Ishikawa (cell line): ENCODE measurements around the gene TDP2.

Experiments
- CEBPB ChIP-seq: IDR thresholded peaks from 2 replicates; pipeline ENCODE4 v1.6.1; 2012
- CREB1 ChIP-seq: IDR thresholded peaks from 2 replicates; pipeline ENCODE4 v1.6.1; 2012; ENCODE audit warnings: low read depth
- EGR1 ChIP-seq: IDR thresholded peaks from 2 replicates; pipeline ENCODE4 v1.6.1; 2012
- EP300 ChIP-seq: IDR thresholded peaks from 2 replicates; pipeline ENCODE4 v1.6.1; 2012; ENCODE audit warnings: borderline replicate concordance
- FOXM1 ChIP-seq: IDR thresholded peaks from 2 replicates; pipeline ENCODE4 v1.6.1; 2012; ENCODE audit warnings: low read depth, borderline replicate concordance
- MAX ChIP-seq: IDR thresholded peaks from 2 replicates; pipeline ENCODE4 v1.6.1; 2012
- NFIC ChIP-seq: IDR thresholded peaks from 2 replicates; pipeline ENCODE4 v1.6.1; 2012
- RAD21 ChIP-seq: IDR thresholded peaks from 2 replicates; pipeline ENCODE4 v1.6.1; 2012; ENCODE audit warnings: low read depth
- REST ChIP-seq: IDR thresholded peaks from 2 replicates; pipeline ENCODE4 v1.6.1; 2012; ENCODE audit warnings: low read depth, mild to moderate bottlenecking
- TAF1 ChIP-seq: IDR thresholded peaks from 2 replicates; pipeline ENCODE4 v1.6.1; 2012; ENCODE audit warnings: low read depth, mild to moderate bottlenecking
- TCF12 ChIP-seq: IDR thresholded peaks from 2 replicates; pipeline ENCODE4 v1.6.1; 2012; ENCODE audit warnings: low read depth
- TEAD4 ChIP-seq: IDR thresholded peaks from 2 replicates; pipeline ENCODE4 v1.6.1; 2012
- USF1 ChIP-seq: IDR thresholded peaks from 2 replicates; pipeline ENCODE4 v1.6.1; 2012
- YY1 ChIP-seq: IDR thresholded peaks from 2 replicates; pipeline ENCODE4 v1.6.1; 2012; ENCODE audit warnings: low read depth
- ZBTB7A ChIP-seq: IDR thresholded peaks from 2 replicates; pipeline ENCODE4 v1.6.1; 2012; ENCODE audit warnings: low read depth

Gene TDP2

GRCh38 chr6:24660105-24660504 is 6.6 kb downstream of the TDP2 start:
- TF ChIP-seq TCF12: no peak
- TF ChIP-seq RAD21: no peak
- no peak for TF ChIP-seq EP300
- no peak for TF ChIP-seq FOXM1
- TF ChIP-seq TAF1: no peak
- TF ChIP-seq CEBPB: no peak
- TF ChIP-seq REST: no peak
- no peak for TF ChIP-seq MAX
- TF ChIP-seq ZBTB7A: no peak
- TF ChIP-seq YY1: no peak
- no peak for TF ChIP-seq CREB1
- no peak for TF ChIP-seq USF1
- TF ChIP-seq TEAD4: no peak
- no peak for TF ChIP-seq EGR1
- TF ChIP-seq NFIC: no peak

GRCh38 chr6:24659561-24659960 is 7.1 kb downstream of the TDP2 start:
- TF ChIP-seq FOXM1 (no peak), TCF12 (no peak), REST (no peak), ZBTB7A (no peak), USF1 (no peak), CREB1 (no peak), YY1 (no peak), TEAD4 (no peak), NFIC (no peak), CEBPB (no peak), RAD21 (no peak), EP300 (no peak), EGR1 (no peak), MAX (no peak), TAF1 (no peak)

- no peak for TF ChIP-seq TEAD4
- TF ChIP-seq NFIC: no peak
- TF ChIP-seq CEBPB: no peak
- no peak for TF ChIP-seq USF1
- no peak for TF ChIP-seq MAX
- no peak for TF ChIP-seq RAD21
- TF ChIP-seq TCF12: no peak
- no peak for TF ChIP-seq CREB1
- TF ChIP-seq EP300: no peak
- no peak for TF ChIP-seq YY1
- no peak for TF ChIP-seq EGR1
These were observed 7.8 kb downstream of the TDP2 start for GRCh38 chr6:24658573-24659560.

- no peak for TF ChIP-seq USF1
- no peak for TF ChIP-seq CEBPB
- TF ChIP-seq FOXM1: no peak
- TF ChIP-seq YY1: no peak
These were observed 11.5 kb downstream of the TDP2 start for GRCh38 chr6:24655215-24655614.

- TF ChIP-seq TEAD4 (no peak), TCF12 (no peak), EGR1 (no peak), USF1 (no peak), NFIC (no peak), RAD21 (no peak), CREB1 (no peak), TAF1 (no peak), YY1 (no peak), REST (no peak), EP300 (no peak), ZBTB7A (no peak), MAX (no peak), CEBPB (no peak), FOXM1 (no peak)
These were observed 16.3 kb downstream of the TDP2 start for GRCh38 chr6:24650365-24650764.
